ENCODE results near the gene UBE2L5. TPM values are rescaled to one million over a fixed set of nuclear protein-coding genes. Genes with fewer than 3 reads are reported as not detected.

Gene UBE2L5
- total RNA-seq, 2 experiments from 2014 or later: not detected

Other genes starting within 250 kb of the UBE2L5 start
- 10 to 100 TPM; 29.4 to 30.4 TPM for gene KATNAL1, start 114.9 kb upstream of the UBE2L5 start, total RNA-seq
- 100 to 1,000 TPM; 650 to 662 TPM for gene HMGB1, start 43.4 kb downstream of the UBE2L5 start, total RNA-seq
- 10 to 100 TPM; 14.8 to 16.7 TPM for gene USPL1, start 195.4 kb downstream of the UBE2L5 start, total RNA-seq

Measured in activated CD8-positive, alpha-beta T cell treated with anti-CD3 and anti-CD28 coated beads, Interleukin-2, amount 10 ng/mL, durations not matched to agents 7 days and 5 days (primary cell).